Raji (cell line): ENCODE measurements around the gene SEPTIN2.
A peak's percentile ranks its signal among the peaks of the same experiment; 100 is the strongest.

Source experiments
- POLR2A ChIP-seq: IDR thresholded peaks from 2 replicates; pipeline ENCODE4 v1.6.1; 2011; ENCODE audit warnings: low read depth, low read length, control low read depth; ENCODE audit not compliant: insufficient read depth

The SEPTIN2 gene

GRCh38 chr2:241315879-241316631 is at the start of gene SEPTIN2:
SEPTIN2 (plus strand) TSS chr2:241315925; CDS start chr2:241324233, 8,308 bp downstream.
- peak; percentile 47; the same call in 1 of the 2 replicates for TF ChIP-seq POLR2A

- TF ChIP-seq POLR2A: no peak
Observed at GRCh38 chr2:241267249-241268067, 48.3 kb upstream of the SEPTIN2 start.

GRCh38 chr2:241268306-241268705 is 47.4 kb upstream of the SEPTIN2 start:
- no peak for TF ChIP-seq POLR2A

GRCh38 chr2:241268716-241269445 is 46.8 kb upstream of the SEPTIN2 start:
- TF ChIP-seq POLR2A: no peak

- no peak for TF ChIP-seq POLR2A
Observed at GRCh38 chr2:241269707-241270520, 45.8 kb upstream of the SEPTIN2 start.

GRCh38 chr2:241270531-241270930 is 45.2 kb upstream of the SEPTIN2 start:
- no peak for TF ChIP-seq POLR2A

- 0 out of 2 replicates have a peak, but pooled peaks have one; percentile 26 for TF ChIP-seq POLR2A
Observed at GRCh38 chr2:241271706-241272302, 43.9 kb upstream of the SEPTIN2 start.

GRCh38 chr2:241272303-241273209 is 43.2 kb upstream of the SEPTIN2 start:
- TF ChIP-seq POLR2A: no peak

- TF ChIP-seq POLR2A: no peak
Observed at GRCh38 chr2:241273210-241274020, 42.3 kb upstream of the SEPTIN2 start.

- TF ChIP-seq POLR2A: no peak
Observed at GRCh38 chr2:241274127-241274526, 41.6 kb upstream of the SEPTIN2 start.

- TF ChIP-seq POLR2A: no peak
Observed at GRCh38 chr2:241275504-241275903, 40.2 kb upstream of the SEPTIN2 start.

- TF ChIP-seq POLR2A: no peak
Observed at GRCh38 chr2:241275910-241276309, 39.8 kb upstream of the SEPTIN2 start.

- no peak for TF ChIP-seq POLR2A
Observed at GRCh38 chr2:241279413-241279812, 36.3 kb upstream of the SEPTIN2 start.

- no peak for TF ChIP-seq POLR2A
Observed at GRCh38 chr2:241279828-241280227, 35.9 kb upstream of the SEPTIN2 start.
